Endothelial cell (in vitro differentiated cells): ENCODE data around the gene CARD10. TPM values are rescaled to one million over a fixed set of nuclear protein-coding genes. Genes with fewer than 3 reads are reported as not detected.
"Not testable (repeated sequence)": the region's sequence is repeated elsewhere in the genome, so short reads cannot be mapped to it uniquely, and the experiment has no call there.

ENCODE experiments used
- DNase-seq: peaks from one replicate; pipeline ENCODE4 v3.0.0; 2021; ENCODE audit warnings: low spot score
- H3K27ac Mint-ChIP-seq: one replicate; pipeline ENCODE4 v1.8.0; 2021; ENCODE audit warnings: mixed read lengths, inconsistent platforms; ENCODE audit not compliant: unreplicated experiment
- H3K27me3 Mint-ChIP-seq: one replicate; pipeline ENCODE4 v1.8.0; 2021; ENCODE audit warnings: mild to moderate bottlenecking, moderate library complexity, mixed read lengths, inconsistent platforms; ENCODE audit not compliant: unreplicated experiment
- H3K36me3 Mint-ChIP-seq: one replicate; pipeline ENCODE4 v1.8.0; 2021; ENCODE audit warnings: mild to moderate bottlenecking, low read depth, mixed read lengths, inconsistent platforms; ENCODE audit not compliant: unreplicated experiment
- H3K4me1 Mint-ChIP-seq: one replicate; pipeline ENCODE4 v1.8.0; 2021; ENCODE audit warnings: mild to moderate bottlenecking, mixed read lengths, inconsistent platforms; ENCODE audit not compliant: unreplicated experiment
- H3K4me3 Mint-ChIP-seq: one replicate; pipeline ENCODE4 v1.8.0; 2021; ENCODE audit warnings: mild to moderate bottlenecking, mixed read lengths, inconsistent platforms; ENCODE audit not compliant: unreplicated experiment
- H3K9me3 Mint-ChIP-seq: one replicate; pipeline ENCODE4 v1.8.0; 2021; ENCODE audit warnings: mixed read lengths, inconsistent platforms; ENCODE audit not compliant: unreplicated experiment
- CTCF ChIP-seq: fragments of 200-600 bp; sonication (generic); IDR thresholded peaks from one replicate; pipeline ENCODE4 v1.5.0; 2021; ENCODE audit warnings: antibody characterized with exemption; ENCODE audit not compliant: unreplicated experiment
- total RNA-seq: library from RNA; stranded (reverse); fragmentation: NEBNext Ultra II Directional; extraction: Animal tissue kit (Norgen Biotek cat#: 25700); gene quantifications from one replicate; pipeline ENCODE4 v1.2.1, GENCODE V29; 2021; ENCODE audit not compliant: unreplicated experiment

Gene CARD10
- total RNA-seq, 1 donor from 2014 or later, result 26.0 TPM

- Mint-ChIP-seq H3K4me3 (no peak overlapping the region), H3K27me3 (peaks cover 1% of the 10 kb centered on the region), H3K27ac (no peak overlapping the region), H3K4me1 (peaks cover 5% of the 10 kb centered on the region), H3K36me3 (no peaks in the 10 kb centered on the region), H3K9me3 (no peaks in the 10 kb centered on the region)
- no peak for TF ChIP-seq CTCF
- DNase-seq, result no peak
Observed at GRCh38 chr22:37534445-37534844, 15.2 kb upstream of the CARD10 start.

GRCh38 chr22:37533995-37534394 lies 14.8 kb upstream of the CARD10 start:
- no peaks in the 10 kb centered on the region for H3K36me3 Mint-ChIP-seq
- H3K27ac Mint-ChIP-seq, result no peak overlapping the region
- peaks cover 5% of the 10 kb centered on the region for H3K4me1 Mint-ChIP-seq
- no peak overlapping the region for H3K4me3 Mint-ChIP-seq
- no peak for DNase-seq
- no peak for TF ChIP-seq CTCF
- H3K9me3 Mint-ChIP-seq, result no peaks in the 10 kb centered on the region
- H3K27me3 Mint-ChIP-seq, result peaks cover 1% of the 10 kb centered on the region

- Mint-ChIP-seq H3K9me3 (no peaks in the 10 kb centered on the region), H3K27me3 (peaks cover 7% of the 10 kb centered on the region), H3K36me3 (no peaks in the 10 kb centered on the region), H3K4me3 (no peak overlapping the region), H3K27ac (no peak overlapping the region), H3K4me1 (no peaks in the 10 kb centered on the region)
- TF ChIP-seq CTCF, result no peak
- DNase-seq, result no peak
Observed at GRCh38 chr22:37529652-37530345, 10.6 kb upstream of the CARD10 start.

- H3K27ac Mint-ChIP-seq, H3K4me3 Mint-ChIP-seq, H3K9me3 Mint-ChIP-seq, H3K27me3 Mint-ChIP-seq, DNase-seq, H3K4me1 Mint-ChIP-seq, H3K36me3 Mint-ChIP-seq: not testable (repeated sequence)
Observed at GRCh38 chr22:37527952-37528351, 8.7 kb upstream of the CARD10 start.

GRCh38 chr22:37527081-37527752 lies 8.0 kb upstream of the CARD10 start:
- H3K9me3 Mint-ChIP-seq, H3K36me3 Mint-ChIP-seq, DNase-seq, H3K4me1 Mint-ChIP-seq, H3K27ac Mint-ChIP-seq, H3K4me3 Mint-ChIP-seq, H3K27me3 Mint-ChIP-seq: not testable (repeated sequence)

- H3K36me3 Mint-ChIP-seq, result no peaks in the 10 kb centered on the region
- no peak overlapping the region for H3K4me3 Mint-ChIP-seq
- H3K27me3 Mint-ChIP-seq, result peaks cover 7% of the 10 kb centered on the region
- no peak overlapping the region for H3K27ac Mint-ChIP-seq
- TF ChIP-seq CTCF, result no peak
- no peaks in the 10 kb centered on the region for H3K4me1 Mint-ChIP-seq
- H3K9me3 Mint-ChIP-seq, result no peaks in the 10 kb centered on the region
- DNase-seq, result no peak
Observed at GRCh38 chr22:37526376-37526775, 7.2 kb upstream of the CARD10 start.
